Stimulated activated CD8-positive, alpha-beta memory T cell treated with anti-CD3 and anti-CD28 coated beads, Interleukin-7, amount 100 ng/mL, for 4 hours (primary cell): ENCODE measurements around the gene NRAP.

ENCODE experiments used
- DNase-seq, 2 donors: peaks; one replicate each; pipeline ENCODE4 v3.0.0-alpha.2; 2020; ENCODE audit warnings: low read depth in 2 of 2

NRAP gene

GRCh38 chr10:113560071-113560470 is 103.8 kb downstream of the NRAP start:
- DNase-seq, result no peak

- DNase-seq, result no peak
Observed at GRCh38 chr10:113557903-113558321, 105.9 kb downstream of the NRAP start.

- DNase-seq, result no peak
Observed at GRCh38 chr10:113557424-113557862, 106.4 kb downstream of the NRAP start.

GRCh38 chr10:113555751-113556150 is 108.1 kb downstream of the NRAP start:
- no peak for DNase-seq

- DNase-seq, result no peak
Observed at GRCh38 chr10:113555245-113555644, 108.6 kb downstream of the NRAP start.

- DNase-seq, result no peak
Observed at GRCh38 chr10:113554214-113554613, 109.6 kb downstream of the NRAP start.

- no peak for DNase-seq
Observed at GRCh38 chr10:113553149-113553548, 110.7 kb downstream of the NRAP start.

DNA sequence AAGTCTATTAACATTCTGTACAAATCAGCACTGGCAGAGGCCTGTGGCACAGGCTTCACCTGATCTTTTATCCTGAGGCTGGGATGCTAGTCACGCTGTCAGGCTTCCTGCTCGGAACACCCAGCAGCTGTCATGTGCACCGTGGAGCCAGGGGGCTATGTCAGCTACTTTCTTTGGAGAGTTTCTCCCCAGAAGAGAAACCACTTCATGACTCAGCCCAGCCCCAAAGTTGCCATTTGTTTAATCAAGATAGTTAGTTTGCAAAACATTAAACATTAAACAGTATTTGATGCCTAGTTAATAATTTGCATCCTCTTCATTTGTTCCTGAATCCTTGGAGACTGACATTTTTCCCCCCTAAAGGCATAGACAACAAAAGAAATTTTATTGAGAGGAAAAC is 111.1 kb downstream of the NRAP start, which contains the start of gene HABP2:
Gene HABP2, plus strand, starts transcription at position 353 of the 400 bp plus-strand sequence. CDS start 69 bp downstream, outside the sequence.
- DNase-seq, result no peak

DNA sequence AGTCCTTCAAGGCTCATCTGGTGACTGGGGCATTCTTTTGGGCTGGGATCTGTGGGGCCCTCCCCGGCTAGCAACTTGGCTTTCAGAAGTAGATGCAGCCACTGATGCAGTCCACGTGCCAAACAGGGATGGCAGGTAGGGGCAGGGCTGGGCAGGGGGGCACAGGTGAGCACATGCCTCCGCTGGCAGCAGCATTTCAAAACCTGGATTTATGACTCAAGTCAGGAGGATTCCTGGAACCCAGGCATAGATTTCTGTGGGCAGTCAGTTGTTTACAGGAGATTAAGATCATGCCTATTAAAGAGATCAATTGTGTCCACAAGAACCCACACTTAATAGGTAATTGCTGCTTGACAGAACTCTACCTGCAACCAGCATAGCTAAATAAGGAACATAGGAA is 111.8 kb downstream of the NRAP start:
- DNase-seq, result no peak

GRCh38 chr10:113550365-113550764 is 113.5 kb downstream of the NRAP start:
- DNase-seq, result no peak

GRCh38 chr10:113549856-113550255 is 114.0 kb downstream of the NRAP start:
- no peak for DNase-seq

DNA sequence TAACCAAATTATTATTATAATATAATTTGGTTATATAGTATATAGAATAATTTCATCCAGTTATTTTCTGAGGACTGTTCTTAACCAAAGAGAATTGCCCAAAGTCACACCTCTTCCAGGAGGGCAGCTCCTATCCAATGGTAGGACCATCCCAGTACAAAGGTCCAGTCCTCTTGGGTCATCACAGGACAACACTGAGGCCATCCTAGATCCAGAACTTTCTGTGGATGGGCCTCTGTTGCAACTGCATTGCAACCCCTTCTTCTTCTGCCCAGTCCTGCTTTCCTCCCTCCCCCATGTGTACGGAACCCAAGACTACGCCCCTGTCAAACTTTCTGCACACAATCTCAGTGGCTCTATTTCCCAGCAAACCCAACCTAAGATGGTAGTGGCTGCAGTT is 116.4 kb downstream of the NRAP start:
- no peak for DNase-seq

DNA sequence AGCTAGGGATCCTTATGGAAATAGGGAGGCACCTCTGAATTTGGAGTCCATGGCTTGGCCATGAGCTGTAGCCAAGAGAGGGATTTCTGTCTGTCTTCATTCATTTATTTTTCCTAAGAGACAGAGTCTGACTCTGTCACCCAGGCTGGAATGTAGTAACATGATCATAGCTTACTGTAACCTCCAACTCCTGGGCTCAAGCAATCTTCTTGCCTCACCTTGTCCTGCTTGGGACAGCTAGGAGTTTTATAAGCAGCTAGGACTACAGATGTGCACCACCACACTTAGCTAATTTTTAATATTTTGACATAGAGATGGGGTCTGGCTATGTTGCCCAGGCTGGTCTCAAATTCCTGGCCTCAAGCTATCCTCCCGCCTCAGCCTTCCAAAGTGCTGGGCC is 119.4 kb downstream of the NRAP start:
- DNase-seq, result no peak

- no peak for DNase-seq
Observed at GRCh38 chr10:113543107-113543955, 120.5 kb downstream of the NRAP start.

- DNase-seq, result no peak
Observed at GRCh38 chr10:113541549-113541927, 122.3 kb downstream of the NRAP start.

GRCh38 chr10:113540845-113541548 is 122.8 kb downstream of the NRAP start:
- no peak for DNase-seq

- DNase-seq, result no peak
Observed at GRCh38 chr10:113539789-113540188, 124.1 kb downstream of the NRAP start.
